ENCODE results near the gene GRHL3. TPM values are rescaled to one million over a fixed set of nuclear protein-coding genes. Genes with fewer than 3 reads are reported as not detected.

Gene GRHL3
- total RNA-seq, 2 experiments from 2014 or later, result not detected

DNA sequence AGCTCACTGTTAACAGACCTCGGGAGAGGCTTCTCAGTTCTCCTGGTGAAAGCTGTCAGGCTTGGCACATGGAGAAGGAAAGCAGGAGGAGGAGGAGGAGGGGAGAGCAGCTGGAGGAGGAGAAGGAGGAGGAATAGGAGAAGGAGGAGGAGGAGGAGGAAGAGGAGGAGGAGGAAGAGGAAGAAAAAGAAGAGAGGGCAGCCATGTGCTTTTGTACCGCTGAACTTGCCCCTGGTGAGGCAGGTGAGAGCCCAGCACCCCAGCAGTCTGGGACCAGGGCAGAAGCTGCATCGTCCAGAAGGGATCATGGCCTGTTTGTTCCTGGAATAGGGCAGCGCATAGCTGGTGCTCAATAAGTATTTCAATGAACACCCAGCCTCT is 21.3 kb upstream of the GRHL3 start:
- no peaks in the 10 kb centered on the region for H3K9me3 ChIP-seq (ENCODE audit: control insufficient read depth in 1 of 2, insufficient read depth in 1 of 2, low read length in 2 of 2)
- no peaks in the 10 kb centered on the region for H3K4me1 ChIP-seq (ENCODE audit: insufficient read depth, low read length)
- TF ChIP-seq, protein P1, sequence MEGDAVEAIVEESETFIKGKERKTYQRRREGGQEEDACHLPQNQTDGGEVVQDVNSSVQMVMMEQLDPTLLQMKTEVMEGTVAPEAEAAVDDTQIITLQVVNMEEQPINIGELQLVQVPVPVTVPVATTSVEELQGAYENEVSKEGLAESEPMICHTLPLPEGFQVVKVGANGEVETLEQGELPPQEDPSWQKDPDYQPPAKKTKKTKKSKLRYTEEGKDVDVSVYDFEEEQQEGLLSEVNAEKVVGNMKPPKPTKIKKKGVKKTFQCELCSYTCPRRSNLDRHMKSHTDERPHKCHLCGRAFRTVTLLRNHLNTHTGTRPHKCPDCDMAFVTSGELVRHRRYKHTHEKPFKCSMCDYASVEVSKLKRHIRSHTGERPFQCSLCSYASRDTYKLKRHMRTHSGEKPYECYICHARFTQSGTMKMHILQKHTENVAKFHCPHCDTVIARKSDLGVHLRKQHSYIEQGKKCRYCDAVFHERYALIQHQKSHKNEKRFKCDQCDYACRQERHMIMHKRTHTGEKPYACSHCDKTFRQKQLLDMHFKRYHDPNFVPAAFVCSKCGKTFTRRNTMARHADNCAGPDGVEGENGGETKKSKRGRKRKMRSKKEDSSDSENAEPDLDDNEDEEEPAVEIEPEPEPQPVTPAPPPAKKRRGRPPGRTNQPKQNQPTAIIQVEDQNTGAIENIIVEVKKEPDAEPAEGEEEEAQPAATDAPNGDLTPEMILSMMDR (IDR thresholded peaks at IDR 0.05), result no peak
- Mint-ChIP-seq H3K27ac (no peak overlapping the region), H3K4me3 (no peak overlapping the region), H3K36me3 (ENCODE audit: low read depth) (no peaks in the 10 kb centered on the region), H3K9me3 (no peaks in the 10 kb centered on the region), H3K27me3 (peaks cover 21% of the 10 kb centered on the region), H3K4me1 (ENCODE audit: low read depth) (no peaks in the 10 kb centered on the region)
- H3K27ac ChIP-seq (ENCODE audit: low read depth in 1 of 2, low read length in 2 of 2), result no peak overlapping the region
- DNase-seq (no peak), ATAC-seq (ENCODE audit: poor library complexity) (no peak)
- CTCF ChIA-PET, result no interaction called here
- no peak overlapping the region for H3K4me3 ChIP-seq (ENCODE audit: low read length)
- peaks cover 7 to 10% of the 10 kb centered on the region in 2 experiments for H3K27me3 ChIP-seq (ENCODE audit: control insufficient read depth in 1 of 2, insufficient read depth in 2 of 2, low read length in 2 of 2)
- intact Hi-C loops (cut with DNase I, micrococcal nuclease), result no loop called here
- POLR2A ChIA-PET, result no interaction called here
- no peaks in the 10 kb centered on the region for H3K36me3 ChIP-seq (ENCODE audit: insufficient read depth, low read length)

DNA sequence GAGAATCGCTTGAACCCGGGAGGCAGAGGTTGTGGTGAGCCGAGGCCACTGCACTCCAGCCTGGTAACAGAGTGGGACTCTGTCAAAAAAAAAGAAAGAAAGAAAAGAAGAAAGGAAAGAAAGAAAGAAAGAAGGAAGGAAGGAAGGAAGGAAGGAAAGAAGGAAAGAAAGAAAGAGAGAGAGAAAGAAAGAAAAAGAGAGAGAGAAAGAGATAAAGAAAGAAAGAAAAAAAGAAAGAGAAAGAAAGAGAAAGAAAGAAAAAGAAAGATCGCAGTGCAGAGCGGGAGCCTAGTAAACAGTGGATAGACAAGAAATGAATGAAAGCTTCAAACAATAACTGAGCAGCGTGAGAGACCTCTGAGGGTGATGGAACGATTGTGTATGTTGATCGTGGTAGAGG is 20.6 kb upstream of the GRHL3 start:
- H3K4me3 ChIP-seq (ENCODE audit: low read length), result no peak overlapping the region
- no peak for DNase-seq
- no peak for ATAC-seq (ENCODE audit: poor library complexity)
- H3K4me3 Mint-ChIP-seq, result no peak overlapping the region
- no peaks in the 10 kb centered on the region for H3K36me3 ChIP-seq (ENCODE audit: insufficient read depth, low read length)
- H3K27me3 Mint-ChIP-seq, result peaks cover 21% of the 10 kb centered on the region
- no peaks in the 10 kb centered on the region for H3K9me3 ChIP-seq (ENCODE audit: control insufficient read depth in 1 of 2, insufficient read depth in 1 of 2, low read length in 2 of 2)
- no peaks in the 10 kb centered on the region for H3K36me3 Mint-ChIP-seq (ENCODE audit: low read depth)
- ChIA-PET POLR2A (no interaction called here), CTCF (no interaction called here)
- intact Hi-C loops (cut with DNase I, micrococcal nuclease), result no loop called here
- TF ChIP-seq, protein P1 (IDR thresholded peaks at IDR 0.05), result no peak
- no peaks in the 10 kb centered on the region for H3K9me3 Mint-ChIP-seq
- no peak overlapping the region for H3K27ac Mint-ChIP-seq
- no peak overlapping the region for H3K27ac ChIP-seq (ENCODE audit: low read depth in 1 of 2, low read length in 2 of 2)
- H3K4me1 Mint-ChIP-seq (ENCODE audit: low read depth), result no peaks in the 10 kb centered on the region
- H3K4me1 ChIP-seq (ENCODE audit: insufficient read depth, low read length), result no peaks in the 10 kb centered on the region
- H3K27me3 ChIP-seq (ENCODE audit: control insufficient read depth in 1 of 2, insufficient read depth in 2 of 2, low read length in 2 of 2), result peaks cover 7 to 10% of the 10 kb centered on the region in 2 experiments

DNA sequence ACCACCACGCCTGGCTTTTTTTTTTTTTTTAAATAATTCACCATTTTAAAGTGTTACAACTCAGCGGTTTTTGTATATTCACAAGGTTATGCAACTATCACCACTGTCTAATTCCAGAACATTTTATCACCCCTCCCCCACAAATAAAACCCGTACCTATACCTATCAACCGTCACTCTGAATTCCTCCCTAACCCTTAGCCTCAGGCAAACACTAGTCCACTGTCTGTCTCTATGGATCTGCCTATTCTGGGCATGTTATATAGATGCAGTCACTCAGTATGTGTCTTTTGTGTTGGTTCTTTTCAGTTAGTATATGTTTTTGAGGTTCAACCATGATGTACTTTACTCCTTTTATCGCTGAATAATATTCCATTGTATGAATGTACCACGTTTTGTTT is 19.3 kb upstream of the GRHL3 start:
- Histone ChIP-seq H3K36me3 (ENCODE audit: insufficient read depth, low read length) (no peaks in the 10 kb centered on the region), H3K27ac (ENCODE audit: low read depth in 1 of 2, low read length in 2 of 2) (no peak overlapping the region), H3K4me1 (ENCODE audit: insufficient read depth, low read length) (no peaks in the 10 kb centered on the region), H3K4me3 (ENCODE audit: low read length) (no peak overlapping the region), H3K27me3 (ENCODE audit: control insufficient read depth in 1 of 2, insufficient read depth in 2 of 2, low read length in 2 of 2) (peaks cover 7 to 10% of the 10 kb centered on the region in 2 experiments), H3K9me3 (ENCODE audit: control insufficient read depth in 1 of 2, insufficient read depth in 1 of 2, low read length in 2 of 2) (no peaks in the 10 kb centered on the region)
- Mint-ChIP-seq H3K27me3 (peaks cover 26% of the 10 kb centered on the region), H3K4me3 (no peak overlapping the region), H3K27ac (no peak overlapping the region), H3K4me1 (ENCODE audit: low read depth) (no peaks in the 10 kb centered on the region), H3K36me3 (ENCODE audit: low read depth) (no peaks in the 10 kb centered on the region), H3K9me3 (no peaks in the 10 kb centered on the region)
- intact Hi-C loops (cut with DNase I, micrococcal nuclease), result no loop called here
- ChIA-PET POLR2A (no interaction called here), CTCF (no interaction called here)
- TF ChIP-seq, protein P1 (IDR thresholded peaks at IDR 0.05), result no peak
- DNase-seq, result no peak
- ATAC-seq (ENCODE audit: poor library complexity), result no peak

Data from CD4-positive, alpha-beta T cell (primary cell).